Measurements from ENCODE around the gene ATOSB. TPM values are rescaled to one million over a fixed set of nuclear protein-coding genes. Genes with fewer than 3 reads are reported as not detected.

ATOSB gene
- total RNA-seq, 8 experiments from 2014 or later, result 16.1 to 39.3 (median 23.2) TPM

DNA sequence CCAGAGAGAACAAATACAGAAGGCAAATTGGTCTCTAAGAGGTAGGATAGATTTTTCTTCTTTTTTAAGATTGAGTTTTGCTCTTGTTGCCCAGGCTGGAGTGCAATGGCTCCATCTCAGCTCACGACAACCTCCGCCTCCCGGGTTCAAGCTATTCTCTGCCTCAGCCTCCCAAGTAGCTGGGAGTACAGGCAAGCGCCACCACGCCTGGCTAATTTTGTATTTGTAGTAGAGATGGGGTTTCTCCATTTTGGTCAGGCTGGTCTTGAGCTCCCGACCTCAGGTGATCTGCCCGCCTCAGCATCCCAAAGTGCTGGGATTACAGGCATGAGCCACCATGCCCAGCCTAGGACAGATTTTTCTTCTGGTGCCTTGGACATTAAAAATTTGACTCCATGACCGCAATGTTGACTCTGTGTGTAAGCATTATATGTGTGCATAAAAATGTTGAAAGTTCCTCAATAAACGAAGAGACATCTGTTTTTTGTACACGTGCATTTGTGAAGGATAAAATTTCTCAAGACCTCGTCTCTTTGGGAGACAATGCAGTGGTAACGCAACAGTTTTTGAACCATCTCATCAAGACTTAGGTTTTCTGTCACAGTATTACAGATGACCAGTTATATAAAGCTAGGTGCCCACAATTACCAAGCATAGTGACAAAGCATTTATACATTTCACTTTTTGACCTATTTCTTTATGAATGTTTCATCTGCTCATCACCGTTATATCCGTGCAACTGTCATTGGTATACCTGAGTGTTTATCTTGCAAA, 60.6 kb downstream of the ATOSB start:
- H3K27ac ChIP-seq, result no peak overlapping the region
- no peak overlapping the region for H3K4me3 ChIP-seq
- 85 to 100% (median 96%) methylated on average over 1 to 12 of the region's 14 CpGs; no CpG with 5 or more reads in 1 of the 10 experiments for WGBS, 10 experiments
- in situ Hi-C loops (cut with MboI; ENCODE audit: low pct_unique_long_range_greater_than_20kb in 2 of 9, low sequenced_read_pairs in 9 of 9, unreplicated experiment in 9 of 9), result no loop called here
- ATAC-seq (replicated peaks in 6 of 8), result no peak
- H3K4me1 ChIP-seq (replicated peaks in 1 of 2), result no peaks in the 10 kb centered on the region

DNA sequence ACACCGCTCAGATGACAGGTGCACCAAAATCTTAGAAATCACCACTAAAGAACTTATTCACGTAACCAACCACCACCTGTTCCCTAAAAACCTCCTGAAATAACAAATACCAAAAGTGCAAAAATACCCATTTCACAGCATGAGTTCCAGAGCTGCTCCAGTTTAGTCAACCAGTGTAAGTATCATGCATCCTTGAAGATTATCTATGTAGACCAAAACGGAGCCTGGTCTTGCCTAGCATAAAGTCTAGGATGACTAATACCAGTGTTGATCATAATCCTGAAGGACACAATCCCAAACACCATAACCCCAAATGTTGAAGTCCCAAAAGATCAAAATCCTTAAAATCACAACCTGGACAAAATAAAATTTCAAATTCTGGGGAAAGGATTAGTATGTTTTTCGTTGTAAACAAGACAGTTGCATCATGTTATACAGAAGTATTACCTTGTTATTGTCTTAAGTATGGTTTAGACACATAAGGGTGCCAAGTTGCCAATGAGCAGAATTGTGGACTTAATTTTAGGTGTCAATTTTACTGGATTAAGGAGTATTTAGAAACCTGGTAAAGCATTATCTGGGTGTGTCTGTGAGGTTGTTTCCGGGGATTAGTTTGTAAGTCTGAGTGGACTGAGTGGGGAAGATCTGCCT, 61.4 kb downstream of the ATOSB start:
- in situ Hi-C loops (cut with MboI; ENCODE audit: low pct_unique_long_range_greater_than_20kb in 2 of 9, low sequenced_read_pairs in 9 of 9, unreplicated experiment in 9 of 9), result no loop called here
- no peak for ATAC-seq (replicated peaks in 6 of 8)
- Histone ChIP-seq H3K4me3 (no peak overlapping the region), H3K27ac (no peak overlapping the region), H3K4me1 (replicated peaks in 1 of 2) (no peaks in the 10 kb centered on the region)
- 60 to 100% (median 71%) methylated on average over 1 to 5 of the region's 5 CpGs; no CpG with 5 or more reads in 2 of the 10 experiments for WGBS, 10 experiments

Other genes with a start within 250 kb of the ATOSB start
- gene PHF24, start 157.6 kb downstream of the ATOSB start, total RNA-seq, result 10 to 100 TPM in 1 of 8 experiments, 1 to 10 TPM in 3, under 1 TPM in 4; 0.04 to 21.3 (median 0.93) TPM
- gene DNAJB5, start 126.1 kb downstream of the ATOSB start, total RNA-seq, result 10 to 100 TPM in 6 of 8 experiments, 1 to 10 TPM in 2; 4.8 to 45.8 (median 30.2) TPM
- 100 to 1,000 TPM; 112 to 342 (median 164) TPM for gene VCP, start 43.2 kb downstream of the ATOSB start, total RNA-seq
- gene FANCG, start 35.9 kb downstream of the ATOSB start, total RNA-seq, result 10 to 100 TPM in 7 of 8 experiments, 1 to 10 TPM in 1; 9.1 to 40.7 (median 22.5) TPM
- 10 to 100 TPM in 5 of 8 experiments, 1 to 10 TPM in 3; 7.8 to 27.0 (median 12.7) TPM for gene PIGO, start 19.3 kb downstream of the ATOSB start, total RNA-seq
- gene STOML2, start 12.7 kb downstream of the ATOSB start, total RNA-seq, result 100 to 1,000 TPM in 7 of 8 experiments, 10 to 100 TPM in 1; 87.2 to 178 (median 125) TPM
- 10 to 100 TPM; 32.3 to 71.1 (median 53.4) TPM for gene UNC13B, start 46.1 kb upstream of the ATOSB start, total RNA-seq

Measured in motor neuron (in vitro differentiated cells).